ENCODE results near the gene ALLC.
"Not testable (repeated sequence)": the region's sequence is repeated elsewhere in the genome, so short reads cannot be mapped to it uniquely, and the experiment has no call there.

The ALLC gene

GRCh38 chr2:3655871-3656761, 1.9 kb upstream of the ALLC start:
- H3K4me1 ChIP-seq (ENCODE audit: control insufficient read depth, low read length): peaks cover 26% of the 10 kb centered on the region
- no peaks in the 10 kb centered on the region for H3K27me3 ChIP-seq (ENCODE audit: control insufficient read depth, low read length)
- TF ChIP-seq CTCF (IDR thresholded peaks at IDR 0.05; ENCODE audit: low read depth, low read length, poor library complexity, severe bottlenecking) (no peak), EZH2phosphoT487 (IDR thresholded peaks at IDR 0.05; ENCODE audit: borderline replicate concordance, low read length) (no peak)
- H3F3A ChIP-seq (ENCODE audit: control insufficient read depth, insufficient read depth): no peaks in the 10 kb centered on the region
- H3K9me2 ChIP-seq (replicated peaks; ENCODE audit: control insufficient read depth, low read length): no peaks in the 10 kb centered on the region
- H3K4me3 ChIP-seq (ENCODE audit: low read length): no peak overlapping the region
- no peaks in the 10 kb centered on the region for H4K20me1 ChIP-seq (ENCODE audit: control insufficient read depth, insufficient read depth, low read depth, low read length)
- H3K36me3 ChIP-seq (ENCODE audit: control insufficient read depth, low read length): no peaks in the 10 kb centered on the region
- no peaks in the 10 kb centered on the region for H3K79me2 ChIP-seq (ENCODE audit: control insufficient read depth, low read length)
- no peaks in the 10 kb centered on the region for H3K9me3 ChIP-seq (ENCODE audit: control insufficient read depth, insufficient read depth, low read length)
- no peak overlapping the region for H3K27ac ChIP-seq (ENCODE audit: low read depth, low read length)
- no peak overlapping the region for H3K4me2 ChIP-seq (ENCODE audit: low read length)

- Histone ChIP-seq H3K27ac (ENCODE audit: low read depth, low read length) (no peak overlapping the region), H3K9me3 (ENCODE audit: control insufficient read depth, insufficient read depth, low read length) (no peaks in the 10 kb centered on the region), H3K4me2 (ENCODE audit: low read length) (no peak overlapping the region), H4K20me1 (ENCODE audit: control insufficient read depth, insufficient read depth, low read depth, low read length) (no peaks in the 10 kb centered on the region), H3K4me1 (ENCODE audit: control insufficient read depth, low read length) (peaks cover 19% of the 10 kb centered on the region), H3K4me3 (ENCODE audit: low read length) (no peak overlapping the region), H3K9me2 (replicated peaks; ENCODE audit: control insufficient read depth, low read length) (no peaks in the 10 kb centered on the region), H3K79me2 (ENCODE audit: control insufficient read depth, low read length) (no peaks in the 10 kb centered on the region), H3K27me3 (ENCODE audit: control insufficient read depth, low read length) (no peaks in the 10 kb centered on the region), H3F3A (ENCODE audit: control insufficient read depth, insufficient read depth) (no peaks in the 10 kb centered on the region), H3K36me3 (ENCODE audit: control insufficient read depth, low read length) (no peaks in the 10 kb centered on the region)
- no peak for TF ChIP-seq CTCF (IDR thresholded peaks at IDR 0.05; ENCODE audit: low read depth, low read length, poor library complexity, severe bottlenecking)
- TF ChIP-seq EZH2phosphoT487 (IDR thresholded peaks at IDR 0.05; ENCODE audit: borderline replicate concordance, low read length): no peak
Observed at GRCh38 chr2:3656762-3657721, 958 bp upstream of the ALLC start.

GRCh38 chr2:3659447-3660432, 1.7 kb downstream of the ALLC start:
- Histone ChIP-seq H3K27me3 (ENCODE audit: control insufficient read depth, low read length) (no peaks in the 10 kb centered on the region), H3K4me3 (ENCODE audit: low read length) (no peak overlapping the region), H3K79me2 (ENCODE audit: control insufficient read depth, low read length) (no peaks in the 10 kb centered on the region), H3K9me2 (replicated peaks; ENCODE audit: control insufficient read depth, low read length) (no peaks in the 10 kb centered on the region), H3K4me2 (ENCODE audit: low read length) (no peak overlapping the region), H3F3A (ENCODE audit: control insufficient read depth, insufficient read depth) (no peaks in the 10 kb centered on the region), H3K4me1 (ENCODE audit: control insufficient read depth, low read length) (peaks cover 13% of the 10 kb centered on the region), H4K20me1 (ENCODE audit: control insufficient read depth, insufficient read depth, low read depth, low read length) (no peaks in the 10 kb centered on the region), H3K36me3 (ENCODE audit: control insufficient read depth, low read length) (no peaks in the 10 kb centered on the region), H3K9me3 (ENCODE audit: control insufficient read depth, insufficient read depth, low read length) (no peaks in the 10 kb centered on the region), H3K27ac (ENCODE audit: low read depth, low read length) (no peak overlapping the region)
- TF ChIP-seq CTCF (IDR thresholded peaks at IDR 0.05; ENCODE audit: low read depth, low read length, poor library complexity, severe bottlenecking) (no peak), EZH2phosphoT487 (IDR thresholded peaks at IDR 0.05; ENCODE audit: borderline replicate concordance, low read length) (no peak)

DNA sequence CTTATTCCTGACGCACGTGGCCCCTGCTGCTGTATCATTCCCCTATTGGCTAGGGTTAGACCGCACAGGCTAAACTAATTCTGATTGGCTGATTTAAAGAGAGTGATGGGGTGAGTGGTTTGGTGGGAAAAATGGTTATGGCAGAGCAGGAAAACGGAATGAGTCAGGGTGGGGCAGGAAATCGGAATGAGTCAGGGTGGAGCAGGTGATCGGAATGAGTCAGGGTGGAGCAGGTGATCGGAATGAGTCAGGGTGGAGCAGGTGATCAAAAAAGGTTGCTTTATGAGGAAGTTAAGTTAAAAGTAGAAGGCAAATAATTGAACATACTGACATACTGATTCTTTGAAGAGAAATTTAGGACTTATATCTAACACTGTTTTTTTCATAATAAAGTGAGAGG, 2.6 kb downstream of the ALLC start:
- not testable (repeated sequence) for H3K9me3 ChIP-seq (ENCODE audit: control insufficient read depth, insufficient read depth, low read length); H3K79me2 ChIP-seq (ENCODE audit: control insufficient read depth, low read length); H3K27ac ChIP-seq (ENCODE audit: low read depth, low read length); H3K4me2 ChIP-seq (ENCODE audit: low read length); H3K27me3 ChIP-seq (ENCODE audit: control insufficient read depth, low read length); H3K9me2 ChIP-seq (replicated peaks; ENCODE audit: control insufficient read depth, low read length); H3F3A ChIP-seq (ENCODE audit: control insufficient read depth, insufficient read depth); H3K36me3 ChIP-seq (ENCODE audit: control insufficient read depth, low read length); H4K20me1 ChIP-seq (ENCODE audit: control insufficient read depth, insufficient read depth, low read depth, low read length); H3K4me3 ChIP-seq (ENCODE audit: low read length)
- peaks cover 13% of the 10 kb centered on the region for H3K4me1 ChIP-seq (ENCODE audit: control insufficient read depth, low read length)
